ENCODE data around the gene TAOK3.

GRCh38 chr12:118342090-118342489 is 30.6 kb downstream of the TAOK3 start:
- TF ChIP-seq CTCF (IDR thresholded peaks at IDR 0.05; ENCODE audit: low read length) (no peak), EZH2 (optimal IDR thresholded peaks at IDR 0.05; ENCODE audit: low read depth, low read length) (no peak), EZH2phosphoT487 (IDR thresholded peaks at IDR 0.05; ENCODE audit: low read length) (no peak)
